ENCODE measurements around the gene FBXL17.

DNA sequence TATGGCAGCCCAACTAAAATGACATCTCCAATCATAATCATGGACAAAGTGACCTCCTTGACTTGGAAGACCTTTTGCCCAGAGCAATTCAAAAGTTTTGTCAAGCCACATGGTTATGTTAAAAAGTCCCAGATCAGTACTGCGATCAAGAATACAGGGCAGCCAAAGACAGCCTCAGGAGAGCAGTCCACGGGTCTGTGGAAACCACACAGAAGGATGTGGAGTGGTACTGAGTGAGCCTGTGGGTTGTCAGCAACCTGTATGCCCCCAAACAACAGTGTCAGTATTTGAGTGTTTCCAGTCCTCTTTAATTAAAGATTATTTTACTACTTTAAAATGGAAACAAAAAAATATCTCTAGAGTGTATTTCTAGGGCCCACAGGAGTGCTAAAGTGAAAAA, 365.8 kb downstream of the FBXL17 start:
- TF ChIP-seq NR2F1 (CRISPR knock-in tag; IDR thresholded peaks at IDR 0.05) (no peak), SYNCRIP (IDR thresholded peaks at IDR 0.05; ENCODE audit: insufficient read depth, low read depth, low read length) (no peak), SUZ12 (IDR thresholded peaks at IDR 0.05; ENCODE audit: low read depth, low read length) (no peak), ZNF430 (CRISPR knock-in tag; IDR thresholded peaks at IDR 0.05) (no peak), NFRKB (IDR thresholded peaks at IDR 0.05) (no peak), MZF1 (CRISPR knock-in tag; IDR thresholded peaks at IDR 0.05; ENCODE audit: borderline replicate concordance) (no peak), ASH2L (IDR thresholded peaks at IDR 0.05; ENCODE audit: insufficient read length, low read depth, low read length) (no peak), ZFP62 (CRISPR knock-in tag; IDR thresholded peaks at IDR 0.05) (no peak)
- TF ChIP-seq, protein P1, sequence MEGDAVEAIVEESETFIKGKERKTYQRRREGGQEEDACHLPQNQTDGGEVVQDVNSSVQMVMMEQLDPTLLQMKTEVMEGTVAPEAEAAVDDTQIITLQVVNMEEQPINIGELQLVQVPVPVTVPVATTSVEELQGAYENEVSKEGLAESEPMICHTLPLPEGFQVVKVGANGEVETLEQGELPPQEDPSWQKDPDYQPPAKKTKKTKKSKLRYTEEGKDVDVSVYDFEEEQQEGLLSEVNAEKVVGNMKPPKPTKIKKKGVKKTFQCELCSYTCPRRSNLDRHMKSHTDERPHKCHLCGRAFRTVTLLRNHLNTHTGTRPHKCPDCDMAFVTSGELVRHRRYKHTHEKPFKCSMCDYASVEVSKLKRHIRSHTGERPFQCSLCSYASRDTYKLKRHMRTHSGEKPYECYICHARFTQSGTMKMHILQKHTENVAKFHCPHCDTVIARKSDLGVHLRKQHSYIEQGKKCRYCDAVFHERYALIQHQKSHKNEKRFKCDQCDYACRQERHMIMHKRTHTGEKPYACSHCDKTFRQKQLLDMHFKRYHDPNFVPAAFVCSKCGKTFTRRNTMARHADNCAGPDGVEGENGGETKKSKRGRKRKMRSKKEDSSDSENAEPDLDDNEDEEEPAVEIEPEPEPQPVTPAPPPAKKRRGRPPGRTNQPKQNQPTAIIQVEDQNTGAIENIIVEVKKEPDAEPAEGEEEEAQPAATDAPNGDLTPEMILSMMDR (CRISPR knock-in tag; IDR thresholded peaks at IDR 0.05): no peak
- TF ChIP-seq, protein P2, sequence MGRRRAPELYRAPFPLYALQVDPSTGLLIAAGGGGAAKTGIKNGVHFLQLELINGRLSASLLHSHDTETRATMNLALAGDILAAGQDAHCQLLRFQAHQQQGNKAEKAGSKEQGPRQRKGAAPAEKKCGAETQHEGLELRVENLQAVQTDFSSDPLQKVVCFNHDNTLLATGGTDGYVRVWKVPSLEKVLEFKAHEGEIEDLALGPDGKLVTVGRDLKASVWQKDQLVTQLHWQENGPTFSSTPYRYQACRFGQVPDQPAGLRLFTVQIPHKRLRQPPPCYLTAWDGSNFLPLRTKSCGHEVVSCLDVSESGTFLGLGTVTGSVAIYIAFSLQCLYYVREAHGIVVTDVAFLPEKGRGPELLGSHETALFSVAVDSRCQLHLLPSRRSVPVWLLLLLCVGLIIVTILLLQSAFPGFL (CRISPR knock-in tag; IDR thresholded peaks at IDR 0.05): no peak
- TF ChIP-seq, protein P3, sequence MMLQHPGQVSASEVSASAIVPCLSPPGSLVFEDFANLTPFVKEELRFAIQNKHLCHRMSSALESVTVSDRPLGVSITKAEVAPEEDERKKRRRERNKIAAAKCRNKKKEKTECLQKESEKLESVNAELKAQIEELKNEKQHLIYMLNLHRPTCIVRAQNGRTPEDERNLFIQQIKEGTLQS (CRISPR knock-in tag; IDR thresholded peaks at IDR 0.05): no peak
